ENCODE results near the gene INTS3.
"Not testable (repeated sequence)": the region's sequence is repeated elsewhere in the genome, so short reads cannot be mapped to it uniquely, and the experiment has no call there.

Gene INTS3

DNA sequence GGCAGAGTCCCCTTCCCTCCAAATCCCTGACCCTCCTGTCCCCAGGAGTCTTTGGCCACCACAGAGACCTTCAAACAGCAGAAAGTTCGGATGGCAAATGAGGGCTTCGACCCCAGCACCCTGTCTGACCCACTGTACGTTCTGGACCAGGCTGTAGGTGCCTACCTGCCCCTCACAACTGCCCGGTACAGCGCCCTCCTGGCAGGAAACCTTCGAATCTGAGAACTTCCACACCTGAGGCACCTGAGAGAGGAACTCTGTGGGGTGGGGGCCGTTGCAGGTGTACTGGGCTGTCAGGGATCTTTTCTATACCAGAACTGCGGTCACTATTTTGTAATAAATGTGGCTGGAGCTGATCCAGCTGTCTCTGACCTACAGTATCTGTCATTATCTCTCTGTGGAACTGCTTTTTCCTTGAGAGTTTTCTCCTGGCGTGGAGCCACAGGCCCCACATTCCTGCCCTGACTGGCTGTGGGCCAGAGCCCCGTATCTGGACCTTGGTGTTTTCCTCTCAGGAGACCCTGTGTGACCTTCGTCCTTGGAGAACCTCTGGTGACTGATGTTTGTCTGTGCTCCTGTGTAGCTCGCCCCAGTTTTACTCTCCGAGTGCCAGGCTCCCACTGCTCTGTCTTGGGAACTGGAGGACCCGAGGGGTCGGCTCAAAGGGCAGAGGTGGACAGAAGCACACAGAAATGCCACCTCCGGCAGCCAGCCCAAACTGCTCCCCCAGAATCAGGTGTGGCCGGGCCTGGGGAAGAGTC lies 52.1 kb downstream of the INTS3 start:
- no peak for DNase-seq (ENCODE audit: low spot score)

DNA sequence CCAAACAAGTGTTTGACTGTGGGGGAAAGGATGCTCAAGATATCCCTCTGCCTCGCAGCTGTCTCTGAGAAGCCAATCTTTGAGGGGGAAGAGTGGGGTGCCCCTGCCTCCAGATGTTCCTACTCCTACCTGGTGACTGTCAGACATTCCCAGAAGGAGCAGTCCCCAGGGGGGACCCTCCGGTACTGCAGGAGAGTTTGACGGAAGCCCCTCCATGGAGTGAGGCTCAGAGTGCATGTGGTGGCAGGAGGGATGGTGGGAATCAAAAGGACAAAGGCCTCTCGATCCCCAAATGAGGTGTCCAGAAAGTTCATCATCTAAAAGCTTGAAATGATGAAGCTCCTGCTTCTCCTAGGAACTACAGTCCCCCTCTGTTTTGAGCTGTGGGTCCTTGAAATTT lies 52.7 kb downstream of the INTS3 start:
- DNase-seq (ENCODE audit: low spot score): no peak

DNA sequence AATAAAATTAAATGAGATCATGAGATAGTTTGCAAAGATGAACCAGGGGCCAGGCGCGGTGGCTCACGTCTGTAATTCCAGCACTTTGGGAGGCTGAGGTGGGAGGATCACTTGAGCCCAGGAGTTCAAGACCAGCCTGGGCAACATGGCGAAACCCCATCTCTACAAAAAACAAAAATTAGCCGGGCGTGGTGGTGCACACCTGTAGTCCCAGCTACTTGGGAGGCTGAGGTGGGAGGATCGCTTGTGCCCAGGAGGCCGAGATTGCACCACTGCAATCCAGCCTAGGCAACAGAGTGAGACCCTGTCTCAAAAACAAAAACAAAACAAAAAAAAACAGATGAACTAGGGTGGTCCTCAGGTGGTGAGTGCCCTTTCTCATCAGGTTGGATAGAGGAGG lies 54.8 kb downstream of the INTS3 start:
- not testable (repeated sequence) for DNase-seq (ENCODE audit: low spot score)

DNA sequence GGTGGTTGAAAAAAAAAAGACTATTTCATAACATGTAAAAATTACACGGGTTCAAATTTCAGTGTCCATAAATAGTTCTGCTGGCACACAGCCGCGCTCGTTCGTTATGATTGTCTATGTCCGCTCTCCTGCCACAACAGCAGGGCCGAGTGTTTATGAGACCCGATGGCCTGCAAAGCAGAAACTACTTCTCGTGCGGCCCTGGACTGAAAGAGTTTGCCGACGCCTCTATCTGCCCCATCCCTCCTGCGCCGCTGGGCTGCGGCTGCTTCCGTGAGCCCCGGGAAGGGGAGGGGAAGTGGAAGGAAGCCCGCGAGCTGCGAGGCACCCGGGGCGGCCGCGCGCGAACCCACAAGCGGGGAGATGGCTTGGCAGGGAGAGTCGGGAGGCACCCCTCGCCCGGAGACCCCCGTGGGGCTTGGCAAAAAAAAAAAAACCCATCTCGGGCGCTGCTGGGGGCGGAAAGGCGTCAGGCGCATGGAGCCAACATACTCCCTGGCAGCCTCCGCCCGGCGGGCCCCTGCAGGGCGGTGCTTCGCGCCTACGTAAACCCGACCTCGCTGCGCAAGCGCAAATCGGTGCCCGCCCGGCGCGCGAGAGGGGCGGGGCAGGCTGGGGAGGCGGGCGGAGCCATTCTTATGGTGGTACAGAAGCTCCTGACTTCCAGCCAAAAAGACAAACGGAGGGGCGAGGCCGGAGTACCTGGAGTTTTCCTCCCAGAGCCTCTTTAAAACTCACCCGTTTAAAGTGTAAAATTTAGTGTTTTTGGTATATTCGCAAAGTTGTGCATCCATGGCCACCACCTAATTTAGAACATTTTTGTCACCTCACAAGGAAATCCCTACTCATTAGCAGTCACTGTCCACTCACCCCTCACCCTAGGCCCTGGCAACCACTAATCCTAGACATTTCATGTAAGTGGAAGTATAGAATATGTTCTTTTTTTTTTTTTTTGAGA lies 55.7 kb downstream of the INTS3 start:
- DNase-seq (ENCODE audit: low spot score): peak; percentile 92

DNA sequence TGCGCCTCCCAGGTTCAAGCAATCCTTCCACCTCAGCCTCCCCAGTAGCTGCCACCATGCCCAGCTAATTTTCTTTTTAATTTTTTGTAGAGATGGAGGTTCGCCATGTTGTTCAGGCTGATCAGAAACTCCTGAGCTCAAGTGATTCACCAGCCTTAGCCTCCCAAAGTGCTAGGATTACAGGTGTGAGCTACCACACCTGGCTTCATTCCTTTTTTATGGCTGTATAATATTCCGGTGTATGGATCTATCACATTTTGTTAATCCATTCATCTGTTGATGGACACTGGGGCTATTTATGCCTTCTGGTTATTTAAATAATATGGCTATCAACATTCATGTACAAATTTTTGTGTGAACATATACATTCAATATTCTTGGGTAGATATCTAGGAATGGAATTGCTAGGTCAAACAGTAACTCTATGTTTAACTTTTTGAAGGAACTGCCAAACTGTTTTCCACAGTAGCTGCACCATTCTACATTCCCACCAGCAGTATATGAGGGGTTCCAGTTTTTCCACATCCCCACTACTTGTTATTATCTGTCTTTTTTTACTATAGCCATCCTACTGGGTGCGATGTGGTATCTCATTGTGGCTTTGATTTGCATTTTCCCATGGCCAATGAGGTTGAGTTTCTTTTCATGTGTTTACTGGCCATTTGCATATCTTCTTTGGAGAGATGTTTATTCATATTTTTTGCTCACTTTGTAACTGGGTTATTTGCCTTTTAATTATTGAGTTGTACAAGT lies 58.4 kb downstream of the INTS3 start:
- no peak for DNase-seq (ENCODE audit: low spot score)

DNA sequence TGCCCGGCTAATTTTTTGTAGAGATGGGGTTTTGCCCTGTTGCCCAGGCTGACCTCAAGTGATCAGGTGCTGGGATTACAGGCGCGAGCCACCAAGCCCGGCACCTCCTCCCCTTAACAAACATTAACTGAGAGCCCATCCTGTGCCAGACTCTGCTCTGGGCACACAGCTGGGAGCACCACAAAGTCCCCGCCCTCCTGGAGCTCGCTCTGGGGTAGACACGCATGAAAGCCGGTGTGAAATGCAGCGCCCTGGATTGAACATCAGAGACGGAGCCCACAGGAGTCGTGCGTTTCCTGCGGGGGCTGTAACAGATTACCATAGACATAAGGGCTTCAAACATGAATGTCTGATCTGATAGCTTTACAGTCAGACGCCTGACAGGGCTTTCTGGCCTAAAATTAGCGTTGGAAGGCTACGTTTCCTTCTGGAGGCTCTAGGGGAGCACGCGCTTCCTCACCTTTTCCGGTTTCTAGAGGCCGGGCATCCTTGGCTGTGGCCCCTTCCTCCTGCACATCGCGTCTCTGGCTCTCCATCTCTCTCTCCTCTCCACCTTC lies 61.7 kb downstream of the INTS3 start:
- DNase-seq (ENCODE audit: low spot score): no peak

DNA sequence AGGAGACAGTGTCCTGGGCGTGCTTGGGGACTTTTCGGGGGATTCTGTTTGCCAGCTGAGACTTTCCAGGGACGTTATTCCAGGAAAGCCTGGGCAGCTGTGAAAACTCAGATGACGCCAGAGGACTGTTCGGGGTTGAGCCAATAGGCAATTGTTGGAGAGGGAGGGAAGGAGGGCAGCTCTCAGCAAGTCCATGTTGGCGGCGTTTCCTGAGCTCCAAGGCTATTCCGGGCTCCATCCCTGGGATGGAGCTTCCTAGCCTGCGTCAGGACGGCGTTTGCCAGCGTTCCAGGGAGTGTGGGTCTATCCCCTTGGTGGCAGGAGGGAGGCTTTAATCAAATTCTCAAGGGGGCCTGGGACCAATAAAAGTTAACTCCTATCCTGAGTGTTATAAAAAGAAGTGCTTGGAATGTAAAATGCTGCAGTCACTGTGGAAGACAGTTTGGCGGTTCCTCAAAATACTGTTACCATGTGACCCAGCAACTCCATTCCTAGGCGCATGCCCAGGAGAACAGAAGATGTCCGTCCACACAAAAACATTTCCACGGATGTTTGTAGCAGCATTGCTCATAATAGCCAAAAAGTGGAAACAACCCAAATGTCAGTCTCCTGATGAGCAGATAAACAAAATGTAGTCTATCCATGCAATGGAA lies 62.6 kb downstream of the INTS3 start:
- no peak for DNase-seq (ENCODE audit: low spot score)

DNA sequence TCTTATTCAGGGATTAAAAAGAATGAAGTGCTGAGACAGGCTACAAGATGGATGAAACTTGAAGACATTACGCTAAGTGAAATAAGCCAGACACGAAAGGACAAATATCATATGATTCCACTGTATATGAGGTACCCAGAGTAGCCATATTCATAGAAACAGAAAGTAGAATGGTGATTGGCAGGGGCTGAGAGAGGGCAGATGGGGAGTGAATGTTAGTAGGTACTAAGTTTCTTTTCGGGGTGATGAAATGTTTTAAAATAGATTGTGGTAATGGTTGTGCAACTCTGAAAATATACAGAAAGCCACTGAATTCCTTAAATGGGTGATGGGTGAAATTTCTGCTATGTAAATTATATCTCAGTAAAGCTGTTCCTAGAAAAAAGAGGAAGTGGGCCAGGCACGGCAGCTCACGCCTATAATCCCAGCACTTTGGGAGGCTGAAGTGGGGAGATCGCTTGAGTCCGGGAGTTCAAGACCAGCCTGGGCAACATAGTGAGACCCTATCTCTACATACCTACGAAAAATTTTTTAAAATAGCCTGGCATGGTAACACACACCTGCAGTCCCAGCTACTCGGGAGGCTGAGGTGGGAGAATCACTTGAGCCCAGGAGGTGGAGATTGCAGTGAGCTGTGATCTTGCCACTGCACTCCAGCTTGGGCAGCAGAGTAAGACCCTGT lies 63.3 kb downstream of the INTS3 start:
- peak; percentile 12 for DNase-seq (ENCODE audit: low spot score)

DNA sequence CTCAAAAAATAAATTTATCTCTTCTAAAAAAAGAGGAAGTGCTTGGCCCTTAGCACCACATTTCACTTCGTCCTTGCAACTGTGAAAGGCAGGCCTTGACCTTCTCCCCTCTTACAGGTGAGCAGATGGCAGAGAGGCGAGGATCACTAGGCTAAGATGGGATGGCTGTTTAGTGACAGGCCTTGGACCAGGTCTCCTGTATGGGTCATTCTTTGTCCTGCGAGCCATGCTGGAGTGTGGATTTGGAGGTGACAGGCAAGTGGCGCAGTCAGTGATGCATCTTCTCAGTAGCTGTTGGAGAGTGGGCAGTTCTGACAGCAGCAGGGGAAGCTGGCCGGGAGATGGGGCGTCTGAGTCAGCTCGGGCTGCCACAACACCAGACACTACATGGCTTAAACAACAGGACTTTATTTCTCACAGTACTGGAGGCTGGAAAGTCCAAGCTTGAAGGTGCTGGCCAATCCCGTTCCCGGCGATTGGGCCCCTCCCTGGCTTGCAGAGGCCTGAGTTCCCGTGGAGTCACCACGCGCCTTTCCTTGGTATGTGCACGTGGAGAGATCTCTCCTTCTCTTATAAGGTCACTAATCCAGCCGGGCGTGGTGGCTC lies 63.9 kb downstream of the INTS3 start:
- DNase-seq (ENCODE audit: low spot score): no peak

DNA sequence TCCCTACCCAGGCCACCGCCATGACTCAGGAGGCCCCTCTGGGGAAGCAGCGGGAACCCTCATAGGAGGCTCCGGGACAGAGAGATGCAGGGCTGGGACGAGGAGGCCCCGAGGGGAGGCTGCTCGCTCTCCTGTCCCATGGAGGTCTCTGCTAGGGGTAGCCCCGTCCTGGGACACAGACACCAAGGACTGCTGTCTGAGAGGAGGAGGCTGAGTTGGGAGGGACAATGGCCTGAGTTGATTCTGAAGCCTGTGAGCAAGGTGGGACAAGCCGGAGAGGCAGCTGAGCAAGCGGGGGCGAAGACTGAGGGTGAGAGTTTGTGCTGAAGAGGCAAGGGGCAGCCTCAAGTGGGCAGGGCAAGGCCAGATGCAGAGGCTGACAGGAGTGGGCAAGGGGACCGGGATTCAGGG lies 64.8 kb downstream of the INTS3 start:
- DNase-seq (ENCODE audit: low spot score): no peak

DNA sequence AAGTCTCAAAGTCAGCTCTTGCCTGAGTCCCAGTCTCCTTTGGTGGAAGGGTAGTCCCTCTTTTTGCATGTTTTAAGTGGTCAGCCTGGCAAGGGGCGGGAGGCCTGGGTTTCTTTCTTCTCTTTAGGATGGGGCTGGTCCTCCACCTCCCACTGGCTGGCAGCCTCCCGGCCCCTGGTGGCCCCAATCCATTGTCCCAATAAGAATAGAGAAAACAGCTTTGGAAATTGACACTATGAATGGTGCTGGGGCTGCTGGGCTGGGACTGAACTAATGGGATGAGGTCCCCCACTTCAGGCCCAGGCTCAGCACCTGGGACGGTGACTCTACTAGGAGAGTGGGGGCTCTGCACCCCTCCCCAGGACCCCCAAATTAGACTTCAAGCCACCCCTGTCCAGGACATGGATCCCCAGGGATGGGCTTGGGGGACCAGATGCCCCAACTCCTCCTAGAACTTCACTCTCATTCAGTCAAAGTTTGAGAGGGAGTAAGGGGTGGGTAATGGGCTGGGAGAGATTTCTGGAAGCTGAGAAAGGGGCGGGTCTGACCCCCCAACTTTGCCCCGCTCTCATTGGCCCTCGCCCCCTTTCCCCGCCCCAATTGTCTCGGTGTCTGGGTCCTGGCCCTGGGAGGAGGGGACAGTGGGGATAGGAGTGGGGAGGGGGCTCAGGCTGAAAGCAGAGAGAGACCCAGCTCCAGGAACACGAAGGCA lies 65.6 kb downstream of the INTS3 start:
- no peak for DNase-seq (ENCODE audit: low spot score)

DNA sequence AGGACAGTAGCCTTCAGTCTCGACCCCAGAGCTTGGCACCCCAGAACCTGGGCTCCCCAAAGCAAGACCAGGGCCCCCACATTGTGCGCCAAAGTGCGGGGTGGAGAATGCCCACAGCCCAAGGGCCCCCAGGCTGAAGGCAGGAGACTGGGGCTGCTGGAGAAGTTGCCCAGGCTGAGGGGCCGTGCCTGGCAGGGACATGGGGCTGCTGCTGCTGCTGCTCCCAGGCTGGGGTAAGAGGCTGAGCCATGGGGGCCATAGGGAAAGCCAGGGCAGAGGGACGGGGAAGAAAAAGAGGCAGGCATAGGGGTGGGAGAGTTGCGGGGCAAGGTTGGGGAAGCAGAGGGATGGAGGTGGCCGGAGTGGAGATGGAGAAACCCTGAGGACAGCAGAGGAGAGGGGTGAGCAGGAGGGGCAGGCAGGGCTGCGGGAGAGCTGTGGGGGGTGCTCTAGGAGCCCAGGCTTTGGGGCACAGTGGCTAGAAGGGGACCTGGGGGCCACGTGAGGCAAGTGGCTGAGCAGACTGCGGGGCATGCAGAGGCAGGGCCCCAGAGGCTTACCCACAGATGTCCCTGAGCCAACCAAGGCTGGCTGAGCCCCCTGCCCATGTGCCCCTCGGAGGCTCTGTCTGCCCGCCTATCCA lies 66.2 kb downstream of the INTS3 start:
- DNase-seq (ENCODE audit: low spot score): no peak

DNA sequence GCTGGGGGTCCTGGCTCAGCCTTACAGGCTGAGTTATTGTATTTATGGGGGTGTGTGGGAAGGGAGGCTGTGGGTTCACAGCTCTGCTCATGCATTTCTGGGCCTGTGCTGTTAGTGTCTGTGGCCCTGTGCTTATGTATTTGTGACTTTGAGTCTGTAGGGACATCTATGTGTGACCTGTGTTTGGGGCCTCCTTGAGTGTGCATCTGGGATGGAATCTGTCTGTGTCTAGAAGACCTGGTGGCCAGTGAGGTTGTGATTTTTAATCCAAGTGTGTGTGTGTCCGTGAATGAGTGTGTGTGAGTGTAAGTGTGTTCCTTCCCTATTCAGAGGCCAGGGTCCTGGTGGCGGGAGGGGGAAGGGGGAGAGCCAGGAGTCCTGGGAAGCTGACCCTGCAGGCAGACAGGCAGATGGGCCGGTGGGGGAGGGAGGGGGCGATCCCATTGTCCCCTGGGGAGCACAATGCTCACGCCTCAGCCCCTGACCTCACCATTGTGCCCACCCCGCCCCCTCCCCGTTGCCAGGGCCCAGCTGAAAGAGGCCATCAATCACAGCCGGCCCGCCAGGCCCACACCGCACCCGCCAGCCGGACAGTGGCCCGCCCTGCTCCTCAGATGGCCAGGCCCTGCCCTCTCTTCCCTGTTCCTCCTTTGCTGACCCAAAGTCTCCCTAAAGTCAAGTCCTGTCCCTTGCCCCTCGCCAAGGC lies 66.9 kb downstream of the INTS3 start:
- no peak for DNase-seq (ENCODE audit: low spot score)

DNA sequence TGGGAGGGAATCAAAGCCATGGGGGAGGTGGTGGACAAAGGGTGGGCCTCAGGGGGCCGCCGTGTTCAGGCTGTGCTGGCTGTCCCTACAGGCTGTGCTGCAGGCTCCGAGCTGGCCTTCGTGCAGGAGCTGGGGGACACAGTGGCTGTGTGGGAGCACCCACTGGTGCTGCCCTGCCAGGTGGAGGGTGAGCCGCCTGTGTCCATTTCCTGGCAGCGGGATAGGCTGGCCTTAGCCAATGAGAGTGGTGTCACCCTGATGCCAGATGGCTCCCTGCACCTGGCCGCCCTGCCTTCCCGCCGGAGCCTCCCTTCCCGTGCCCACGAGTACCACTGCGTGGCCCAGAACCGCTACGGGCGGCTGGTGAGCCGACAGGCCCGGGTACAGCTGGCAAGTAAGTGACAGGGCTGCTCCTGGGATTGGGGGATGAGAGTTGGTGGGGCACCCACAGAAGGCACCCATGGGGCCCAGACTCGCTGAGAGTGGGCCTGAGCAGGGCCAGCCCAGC lies 67.5 kb downstream of the INTS3 start:
- no peak for DNase-seq (ENCODE audit: low spot score)

DNA sequence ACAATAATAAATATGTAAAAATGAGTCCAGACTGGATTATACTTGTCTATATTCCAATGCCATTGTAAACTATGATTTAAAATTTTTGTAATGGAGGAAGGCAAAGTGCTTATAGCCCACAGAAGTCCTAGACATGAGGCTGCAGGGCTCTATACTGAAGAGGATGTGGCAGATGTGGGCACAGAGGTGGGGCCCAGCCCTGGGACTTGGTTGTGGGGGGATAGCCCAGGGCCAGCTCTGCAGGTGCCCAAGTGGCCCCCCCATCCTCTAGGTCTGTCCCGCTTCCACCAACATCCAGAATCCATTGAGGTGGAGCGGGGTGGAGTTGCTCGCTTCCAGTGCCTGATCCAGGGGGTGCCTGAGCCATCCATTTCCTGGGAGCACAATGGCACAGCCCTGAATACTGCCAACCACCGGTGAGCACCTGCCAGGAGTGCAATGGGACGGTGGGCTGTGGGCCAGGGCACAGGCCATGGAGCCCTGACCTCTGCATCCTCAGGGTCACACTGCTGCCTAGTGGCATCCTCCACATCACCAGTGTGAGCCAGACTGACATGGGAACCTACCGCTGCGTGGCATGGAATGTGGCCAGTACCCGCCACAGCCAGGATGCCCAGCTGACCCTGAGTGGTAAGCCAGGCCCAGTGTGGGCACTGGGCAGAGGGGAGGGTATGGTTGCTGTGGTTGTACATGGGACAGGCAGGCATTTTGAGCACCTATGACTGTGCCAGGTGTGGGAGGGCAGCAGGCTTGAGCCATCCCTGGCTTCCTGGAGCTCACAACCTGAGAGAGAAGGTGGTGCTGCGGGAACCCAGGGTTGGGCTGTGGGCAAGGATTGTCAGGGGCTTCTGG lies 68.3 kb downstream of the INTS3 start:
- no peak for DNase-seq (ENCODE audit: low spot score)

DNA sequence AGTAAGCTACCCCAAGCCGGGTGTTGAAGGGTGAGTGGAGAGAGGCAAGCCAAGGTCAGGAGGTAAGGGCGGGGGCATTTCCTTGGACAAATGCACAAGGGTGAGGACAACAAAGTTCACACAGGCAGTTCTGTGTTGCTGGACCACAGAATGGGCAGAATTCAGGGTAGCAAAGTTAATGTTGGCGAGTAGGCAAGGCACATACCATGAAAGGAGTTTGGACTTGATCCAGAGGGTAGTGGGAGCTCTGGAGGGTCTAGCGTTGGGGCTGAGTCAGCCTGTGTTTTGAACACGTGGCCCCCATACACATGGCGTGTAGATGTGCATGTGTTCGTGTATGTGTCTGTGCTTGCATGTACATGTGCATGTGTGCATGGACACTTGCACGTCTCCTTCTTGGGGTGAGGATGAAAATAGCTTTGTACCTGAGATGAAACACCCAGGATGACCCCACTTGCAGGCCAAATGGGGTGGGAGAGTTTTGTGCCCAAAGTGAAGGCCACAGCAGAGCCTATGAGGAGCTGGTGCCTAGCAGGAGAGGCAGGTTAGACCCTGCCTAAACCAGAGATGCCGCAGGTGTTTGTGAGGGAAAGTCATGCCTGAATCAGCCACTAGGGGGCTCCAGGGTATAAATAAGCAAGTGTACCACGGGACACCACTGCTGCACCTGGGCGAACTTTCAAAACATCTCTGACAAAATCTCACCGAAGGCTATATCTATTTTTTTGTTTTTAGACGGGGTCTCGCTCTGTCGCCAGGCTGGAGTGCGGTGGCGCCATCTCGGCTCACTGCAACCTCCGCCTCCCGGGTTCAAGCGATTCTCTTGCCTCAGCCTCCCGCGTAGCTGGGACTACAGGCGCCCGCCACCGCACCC lies 69.2 kb downstream of the INTS3 start:
- peak; percentile 86 for DNase-seq (ENCODE audit: low spot score)

DNA sequence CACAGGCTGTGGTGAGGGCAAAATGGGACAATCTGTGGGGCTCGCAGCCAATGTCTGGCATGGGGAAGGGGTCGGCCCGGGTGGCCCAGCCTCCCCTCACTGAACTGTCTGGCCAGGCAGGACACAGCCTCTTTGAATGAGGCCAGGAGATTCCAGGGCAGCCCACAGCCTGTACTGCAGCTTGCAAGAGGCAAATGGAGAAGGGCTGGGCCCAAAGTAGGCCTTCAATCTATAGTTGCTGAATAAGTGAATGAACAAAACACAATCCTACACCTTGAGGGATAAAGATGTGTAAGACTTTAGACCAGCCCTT lies 70.6 kb downstream of the INTS3 start:
- DNase-seq (ENCODE audit: low spot score): no peak
